Measurements from ENCODE around the gene AKR1C2.
"Not testable (repeated sequence)": the region's sequence is repeated elsewhere in the genome, so short reads cannot be mapped to it uniquely, and the experiment has no call there.

AKR1C2 gene

GRCh38 chr10:4961558-4961957, 42.1 kb downstream of the AKR1C2 start:
- DNase-seq (ENCODE audit: low read depth in 2 of 2, low spot score in 1 of 2): not testable (repeated sequence)

GRCh38 chr10:4956955-4957645, 46.6 kb downstream of the AKR1C2 start:
- not testable (repeated sequence) for DNase-seq (ENCODE audit: low read depth in 2 of 2, low spot score in 1 of 2)

GRCh38 chr10:4956088-4956487, 47.6 kb downstream of the AKR1C2 start:
- DNase-seq (ENCODE audit: low read depth in 2 of 2, low spot score in 1 of 2): not testable (repeated sequence)

DNA sequence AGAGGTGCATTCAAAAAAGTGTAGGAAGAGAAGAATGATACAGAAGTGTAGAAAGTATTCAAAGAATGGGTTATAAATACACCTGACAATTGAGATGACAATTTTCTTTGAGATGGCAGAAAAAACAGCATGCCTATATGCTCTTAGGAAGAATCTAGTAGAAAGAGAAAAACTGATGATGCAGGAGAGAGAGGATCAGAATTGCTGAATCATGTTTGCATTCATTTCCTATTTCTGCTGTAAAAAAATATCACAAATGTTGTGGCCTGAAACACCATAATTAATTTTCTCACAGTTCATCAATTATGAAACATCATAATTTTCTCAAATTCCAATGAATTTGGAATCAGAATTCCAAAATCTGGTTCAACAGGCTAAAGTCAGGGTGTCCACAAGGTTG, 50.3 kb downstream of the AKR1C2 start:
- no peak for DNase-seq (ENCODE audit: low read depth in 2 of 2, low spot score in 1 of 2)

DNA sequence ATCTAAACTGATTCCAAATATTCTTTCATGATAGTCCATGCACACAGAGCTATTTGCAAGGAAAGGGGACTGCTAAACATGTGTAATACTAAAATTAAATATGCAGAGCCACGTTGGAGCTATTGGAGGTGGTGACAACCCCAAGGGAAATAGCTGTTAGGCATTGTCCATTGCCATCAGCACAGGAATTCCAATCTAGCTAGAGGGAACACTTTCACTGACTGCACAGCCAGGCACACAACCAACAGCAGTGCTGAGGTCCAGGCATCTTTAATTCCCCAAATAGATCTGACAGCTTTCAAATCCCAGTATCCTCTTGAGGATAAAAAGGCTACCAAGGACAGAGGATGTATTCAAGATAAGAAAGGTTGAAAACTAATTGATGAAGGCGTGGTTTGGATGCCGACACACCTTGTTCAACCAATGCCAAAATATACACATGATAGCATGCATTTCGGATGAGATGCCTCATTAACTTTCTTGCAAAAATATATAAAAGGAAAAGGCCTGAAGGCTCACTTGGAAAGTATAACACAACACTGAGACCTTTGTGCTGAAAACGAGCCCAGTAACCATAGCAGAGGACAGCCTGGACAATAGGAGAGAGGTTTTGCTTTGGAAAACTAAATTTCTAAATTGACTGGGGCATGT, 52.0 kb downstream of the AKR1C2 start:
- not testable (repeated sequence) for DNase-seq (ENCODE audit: low read depth in 2 of 2, low spot score in 1 of 2)

DNA sequence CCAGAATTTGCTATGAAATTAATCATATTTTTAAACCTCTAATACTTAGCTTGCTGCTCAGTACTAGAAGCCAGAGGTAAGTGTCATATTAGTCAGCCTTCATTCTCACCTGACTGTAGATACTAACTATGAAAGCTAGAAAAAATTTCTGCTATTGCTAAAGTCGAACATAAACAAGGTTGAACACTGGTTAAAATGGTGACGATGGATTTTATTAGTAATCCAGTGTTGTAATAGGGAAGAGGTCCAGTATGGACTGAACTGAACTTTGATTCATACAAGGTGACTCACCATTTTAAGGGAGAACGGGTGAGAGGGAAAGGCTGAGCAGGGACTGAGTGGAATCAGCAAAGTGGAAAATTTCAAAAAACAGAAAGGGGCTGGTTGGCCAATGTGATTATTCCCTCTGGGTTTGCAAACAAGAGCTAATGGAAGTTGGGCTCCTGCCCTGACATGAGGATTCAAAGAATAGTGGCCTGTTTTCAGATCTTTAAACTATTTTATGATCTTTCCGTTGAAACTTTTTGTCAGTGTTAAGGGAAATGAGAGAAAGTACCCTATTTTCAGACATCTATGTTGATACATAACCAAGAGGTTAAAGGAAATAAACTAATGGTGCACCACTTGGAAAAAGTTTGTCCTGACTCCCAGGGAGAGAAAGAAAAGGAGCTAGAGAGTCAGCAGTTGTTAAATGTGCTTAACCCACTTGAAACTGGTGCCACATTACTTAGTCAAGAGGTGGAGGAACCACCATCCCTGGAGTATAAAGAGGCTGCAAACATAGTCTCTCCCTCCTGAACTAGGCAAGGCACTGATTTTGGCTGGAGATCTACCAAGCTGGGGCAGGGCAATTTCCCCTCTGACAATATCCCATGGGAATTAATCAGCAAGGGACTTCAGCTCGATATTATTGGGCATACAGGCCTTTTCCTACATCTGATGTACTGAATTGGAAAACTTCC, 55.7 kb downstream of the AKR1C2 start:
- no peak for DNase-seq (ENCODE audit: low read depth in 2 of 2, low spot score in 1 of 2)

DNA sequence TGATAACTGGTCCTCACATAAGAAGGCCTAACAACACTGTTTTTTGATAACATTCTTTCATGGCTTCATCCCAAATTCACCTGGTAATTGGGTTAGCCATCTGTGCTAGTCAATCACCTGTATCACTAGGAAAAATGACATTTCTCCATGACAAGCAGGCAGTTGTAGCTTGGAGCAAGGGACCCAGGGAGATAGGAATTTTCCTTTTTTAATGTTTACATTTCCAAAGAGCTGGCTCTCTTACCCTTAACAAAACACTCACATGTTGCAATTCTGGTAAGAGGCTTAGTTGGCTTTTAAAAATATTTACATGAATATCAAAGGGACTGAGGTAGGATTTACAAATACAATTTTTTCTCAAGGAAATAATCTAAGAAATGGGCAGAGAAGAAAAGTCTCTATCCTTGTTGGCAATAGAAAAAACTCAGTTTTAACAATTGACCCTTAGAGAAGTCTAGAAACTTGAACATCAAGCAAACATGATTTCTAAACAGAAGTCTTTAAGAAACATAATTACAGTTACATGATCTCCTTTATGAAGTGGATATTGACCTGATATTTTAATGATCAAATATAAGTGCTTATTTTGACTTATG, 56.5 kb downstream of the AKR1C2 start:
- DNase-seq (ENCODE audit: low read depth in 2 of 2, low spot score in 1 of 2): no peak

DNA sequence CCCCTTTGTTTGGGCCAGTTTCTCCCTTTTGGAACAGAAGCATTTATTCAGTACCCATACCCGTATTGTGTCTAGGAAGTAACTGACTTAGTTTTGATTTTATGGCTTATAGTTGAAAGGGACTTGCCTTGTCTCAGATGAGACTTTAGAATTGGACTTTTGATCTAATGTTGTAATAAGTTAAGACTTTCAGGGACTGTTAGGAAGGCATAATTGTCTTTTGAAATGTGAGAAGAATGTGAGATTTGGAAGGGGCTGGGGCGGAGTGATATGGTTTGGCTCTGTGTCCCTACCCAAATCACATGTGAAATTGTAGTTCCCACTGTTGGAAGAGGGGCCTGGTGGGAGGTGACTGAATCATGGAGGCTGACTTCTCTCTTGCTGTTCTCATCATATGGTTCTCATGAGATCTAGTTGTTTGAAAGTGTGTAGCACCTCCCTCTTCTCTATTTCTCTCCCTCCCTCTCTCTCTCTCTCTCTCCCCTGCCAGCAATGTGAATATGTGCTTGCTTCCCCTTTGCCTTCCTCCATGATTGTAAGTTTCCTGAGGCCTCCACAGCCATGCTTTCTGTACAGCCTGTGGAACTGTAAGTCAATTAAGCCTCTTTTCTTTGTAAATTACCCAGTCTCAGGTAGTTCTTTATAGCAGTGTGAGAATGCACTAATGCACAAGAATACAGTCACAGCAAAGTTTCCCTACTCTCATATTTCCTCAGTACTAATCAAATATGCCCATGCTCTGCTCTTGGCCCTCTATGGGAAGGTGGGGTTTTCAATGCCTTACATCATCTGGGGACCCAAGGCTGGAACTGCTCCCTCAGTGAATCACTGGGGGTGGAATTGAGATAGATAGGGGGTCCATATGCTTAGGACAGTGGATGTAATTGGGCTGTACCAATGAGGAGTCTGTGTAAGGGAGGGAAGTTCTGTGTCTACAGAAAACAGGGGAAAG, 57.6 kb downstream of the AKR1C2 start:
- DNase-seq (ENCODE audit: low read depth in 2 of 2, low spot score in 1 of 2): no peak

DNA sequence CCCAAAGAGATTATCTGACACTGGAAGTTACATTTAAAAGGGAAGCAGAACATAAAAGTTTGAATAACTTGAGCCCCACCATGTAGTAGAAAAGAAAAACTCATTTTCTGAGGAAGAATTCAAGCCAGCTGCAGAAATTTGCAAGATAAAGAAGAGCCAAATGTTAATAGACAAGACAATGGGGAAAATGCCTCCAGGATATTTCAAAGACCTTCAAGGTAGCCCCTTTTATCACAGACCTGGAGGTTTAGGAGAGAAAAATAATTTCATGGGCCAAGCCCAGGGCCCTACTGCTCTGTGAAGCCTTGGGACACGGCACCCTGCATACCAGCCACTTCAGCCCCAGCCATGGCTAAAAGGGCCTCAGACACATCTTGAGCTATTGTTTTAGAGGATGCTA, 58.8 kb downstream of the AKR1C2 start:
- no peak for DNase-seq (ENCODE audit: low read depth in 2 of 2, low spot score in 1 of 2)

DNA sequence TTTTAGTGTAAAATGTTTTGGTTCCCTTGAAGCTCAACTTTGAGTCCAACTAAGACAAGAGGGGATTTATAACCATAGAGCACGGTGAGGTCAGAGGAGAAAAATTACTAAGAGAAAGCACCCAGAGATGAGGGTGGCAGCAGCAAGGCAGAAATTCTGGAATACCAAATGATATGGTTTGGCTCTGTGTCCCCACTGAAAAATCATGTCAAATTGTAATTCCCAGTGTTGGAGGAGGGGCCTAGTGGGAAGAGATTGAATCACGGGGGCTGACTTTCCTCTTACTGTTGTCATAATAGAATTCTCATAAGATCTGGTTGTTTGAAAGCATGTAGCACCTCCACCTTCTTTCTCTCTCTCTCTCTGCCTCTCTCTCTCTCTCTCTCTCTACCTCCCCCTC, 59.8 kb downstream of the AKR1C2 start:
- DNase-seq (ENCODE audit: low read depth in 2 of 2, low spot score in 1 of 2): no peak

GRCh38 chr10:4943416-4943815, 60.2 kb downstream of the AKR1C2 start:
- not testable (repeated sequence) for DNase-seq (ENCODE audit: low read depth in 2 of 2, low spot score in 1 of 2)

GRCh38 chr10:4942931-4943330, 60.7 kb downstream of the AKR1C2 start:
- not testable (repeated sequence) for DNase-seq (ENCODE audit: low read depth in 2 of 2, low spot score in 1 of 2)

- DNase-seq (ENCODE audit: low read depth in 2 of 2, low spot score in 1 of 2): no peak
Observed at GRCh38 chr10:4941540-4942330, 61.9 kb downstream of the AKR1C2 start.

DNA sequence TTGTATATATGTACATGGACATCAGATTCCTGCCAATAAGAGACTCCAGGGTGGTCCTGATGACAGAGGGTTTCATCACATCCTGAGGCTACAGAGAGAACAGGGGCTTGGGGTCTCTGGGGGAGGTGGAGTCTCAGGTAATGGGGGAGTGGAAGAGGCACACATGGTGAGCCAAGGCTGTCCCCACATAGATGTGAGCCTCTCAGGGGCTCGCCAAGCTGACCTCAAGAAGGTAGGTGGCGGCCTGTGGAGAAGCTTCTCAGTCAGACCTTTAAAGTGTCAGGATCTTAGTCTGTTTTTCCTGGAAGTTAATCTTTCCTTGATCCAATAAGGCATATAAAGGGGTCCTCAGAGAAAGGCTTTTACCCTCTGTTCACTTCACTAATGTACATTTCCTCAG, 62.7 kb downstream of the AKR1C2 start:
- DNase-seq (ENCODE audit: low read depth in 2 of 2, low spot score in 1 of 2): not testable (repeated sequence)

DNA sequence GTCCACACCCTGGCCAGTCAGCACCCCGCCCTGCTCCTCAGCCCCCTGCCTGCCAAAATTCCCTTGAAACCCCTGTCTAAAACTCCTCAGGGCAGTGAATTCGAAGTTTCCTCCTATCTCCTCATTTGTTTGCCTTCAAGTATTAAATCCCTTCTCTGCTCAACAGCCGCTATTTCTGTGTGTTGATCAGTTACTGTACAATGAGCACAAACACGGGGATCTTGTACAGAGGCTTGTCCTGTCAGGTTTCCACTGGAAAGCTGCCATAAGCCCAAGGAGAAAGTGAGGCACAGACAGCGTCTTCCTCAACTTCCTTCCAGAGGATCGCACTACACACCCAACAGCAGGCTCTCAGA, 63.6 kb downstream of the AKR1C2 start:
- DNase-seq (ENCODE audit: low read depth in 2 of 2, low spot score in 1 of 2): not testable (repeated sequence)

GRCh38 chr10:4939224-4940072, 64.2 kb downstream of the AKR1C2 start:
- DNase-seq (ENCODE audit: low read depth in 2 of 2, low spot score in 1 of 2): no peak
